Gastrocnemius medialis (tissue), 4 donors: ENCODE data around the gene HMX2. TPM values are rescaled to one million over a fixed set of nuclear protein-coding genes. Genes with fewer than 3 reads are reported as not detected.
A peak's percentile ranks its signal among the peaks of the same experiment; 100 is the strongest.

Experiments
- ATAC-seq, 2 donors: fragments of 150-250 bp; one replicate each; pipeline ENCODE4 v1.9.1; 2016
- DNase-seq, 2 donors: peaks; one replicate each; pipeline ENCODE4 v3.0.0-alpha.2; 2019
- H3K27ac ChIP-seq, 4 donors: fragments of 200-600 bp; sonication (generic); 1 replicate in 1 of 4; 2 replicates in 3 of 4; pipeline ENCODE4 v1.5.1; 2016 to 2018; ENCODE audit warnings: mild to moderate bottlenecking in 2 of 4, moderate library complexity in 1 of 4
- H3K27me3 ChIP-seq, 3 donors: fragments of 200-600 bp; sonication (generic) in 2 of 3; 1 replicate in 1 of 3; 2 replicates in 2 of 3; pipeline versions ENCODE4 v1.5.1 to v1.6.0; 2016 to 2019; ENCODE audit warnings: mild to moderate bottlenecking in 1 of 3, moderate library complexity in 1 of 3
- H3K36me3 ChIP-seq, 2 donors: fragments of 200-600 bp; sonication (generic) in 1 of 2; one replicate each; pipeline ENCODE4 v1.5.1; 2017 to 2018
- H3K4me1 ChIP-seq, 2 donors: fragments of 200-600 bp; sonication (generic) in 1 of 2; one replicate each; pipeline ENCODE4 v1.5.1; 2016 to 2017; ENCODE audit warnings: mild to moderate bottlenecking in 2 of 2
- H3K4me3 ChIP-seq, 4 donors: fragments of 200-600 bp; sonication (generic) in 3 of 4; 1 replicate in 1 of 4; 2 replicates in 3 of 4; pipeline ENCODE4 v1.5.1; 2016 to 2019; ENCODE audit warnings: mild to moderate bottlenecking in 2 of 4
- H3K9me3 ChIP-seq, 3 donors: fragments of 200-600 bp; sonication (generic) in 2 of 3; 1 replicate in 1 of 3; 2 replicates in 2 of 3; pipeline ENCODE4 v1.5.1; 2016 to 2019
- POLR2A ChIP-seq, 2 donors: fragments of 450-650 bp; IDR thresholded peaks; one replicate each; pipeline ENCODE4 v1.6.1; 2017; ENCODE audit warnings: antibody characterized with exemption in 2 of 2, mild to moderate bottlenecking in 2 of 2, moderate library complexity in 2 of 2
- in situ Hi-C, 4 donors: fragments of 200-750 bp; cut with MboI; loops; one replicate each; pipeline versions ENCODE4 v1.15.0 to v1.8.0; 2017; ENCODE audit warnings: low sequenced_read_pairs in 4 of 4
- intact Hi-C: fragments of 100-400 bp; cut with DNase I; formaldehyde crosslinking; loops from one replicate; pipeline ENCODE4 v1.15.1; 2023; ENCODE audit warnings: low total_unique reads
- total RNA-seq, 4 donors: library from RNA; depleted of rRNA; stranded (reverse); fragments of >200 nt; gene quantifications; one replicate each; pipeline versions ENCODE4 v1.1.0 to v1.2.3, GENCODE V29; 2016
- TF ChIP-seq, protein P1 (sequence below), 5 experiments: fragments of 450-650 bp in 3 of 5; fragments of 200-600 bp in 2 of 5; sonication (generic) in 2 of 5; IDR thresholded peaks in 4 of 5; conservative IDR thresholded peaks in 1 of 5; 1 replicate in 4 of 5; 2 replicates in 1 of 5; pipeline ENCODE4 v1.5.1; 2016 to 2019; ENCODE audit warnings: antibody characterized with exemption in 5 of 5, mild to moderate bottlenecking in 3 of 5, moderate library complexity in 3 of 5

Gene HMX2
- total RNA-seq, 4 donors from 2014 or later = not detected

GRCh38 chr10:123140983-123141390 lies 6.9 kb upstream of the HMX2 start:
- TF ChIP-seq POLR2A (IDR thresholded peaks at IDR 0.05) = no peak
- TF ChIP-seq, protein P1, sequence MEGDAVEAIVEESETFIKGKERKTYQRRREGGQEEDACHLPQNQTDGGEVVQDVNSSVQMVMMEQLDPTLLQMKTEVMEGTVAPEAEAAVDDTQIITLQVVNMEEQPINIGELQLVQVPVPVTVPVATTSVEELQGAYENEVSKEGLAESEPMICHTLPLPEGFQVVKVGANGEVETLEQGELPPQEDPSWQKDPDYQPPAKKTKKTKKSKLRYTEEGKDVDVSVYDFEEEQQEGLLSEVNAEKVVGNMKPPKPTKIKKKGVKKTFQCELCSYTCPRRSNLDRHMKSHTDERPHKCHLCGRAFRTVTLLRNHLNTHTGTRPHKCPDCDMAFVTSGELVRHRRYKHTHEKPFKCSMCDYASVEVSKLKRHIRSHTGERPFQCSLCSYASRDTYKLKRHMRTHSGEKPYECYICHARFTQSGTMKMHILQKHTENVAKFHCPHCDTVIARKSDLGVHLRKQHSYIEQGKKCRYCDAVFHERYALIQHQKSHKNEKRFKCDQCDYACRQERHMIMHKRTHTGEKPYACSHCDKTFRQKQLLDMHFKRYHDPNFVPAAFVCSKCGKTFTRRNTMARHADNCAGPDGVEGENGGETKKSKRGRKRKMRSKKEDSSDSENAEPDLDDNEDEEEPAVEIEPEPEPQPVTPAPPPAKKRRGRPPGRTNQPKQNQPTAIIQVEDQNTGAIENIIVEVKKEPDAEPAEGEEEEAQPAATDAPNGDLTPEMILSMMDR (IDR thresholded peaks at IDR 0.05 in 4 of 5, conservative IDR thresholded peaks at IDR 0.05 in 1 of 5) = no peak
- intact Hi-C loops = no loop called here
- DNase-seq = no peak
- ATAC-seq = no peak
- H3K27me3 ChIP-seq = peaks cover 98 to 100% (median 99%) of the 10 kb centered on the region in 3 donors
- no peak overlapping the region for H3K27ac ChIP-seq
- no peaks in the 10 kb centered on the region for H3K36me3 ChIP-seq
- H3K9me3 ChIP-seq = no peaks in the 10 kb centered on the region
- H3K4me3 ChIP-seq = no peak overlapping the region
- in situ Hi-C loops = no loop called here
- peaks cover 13 to 23% of the 10 kb centered on the region in 2 donors for H3K4me1 ChIP-seq

DNA sequence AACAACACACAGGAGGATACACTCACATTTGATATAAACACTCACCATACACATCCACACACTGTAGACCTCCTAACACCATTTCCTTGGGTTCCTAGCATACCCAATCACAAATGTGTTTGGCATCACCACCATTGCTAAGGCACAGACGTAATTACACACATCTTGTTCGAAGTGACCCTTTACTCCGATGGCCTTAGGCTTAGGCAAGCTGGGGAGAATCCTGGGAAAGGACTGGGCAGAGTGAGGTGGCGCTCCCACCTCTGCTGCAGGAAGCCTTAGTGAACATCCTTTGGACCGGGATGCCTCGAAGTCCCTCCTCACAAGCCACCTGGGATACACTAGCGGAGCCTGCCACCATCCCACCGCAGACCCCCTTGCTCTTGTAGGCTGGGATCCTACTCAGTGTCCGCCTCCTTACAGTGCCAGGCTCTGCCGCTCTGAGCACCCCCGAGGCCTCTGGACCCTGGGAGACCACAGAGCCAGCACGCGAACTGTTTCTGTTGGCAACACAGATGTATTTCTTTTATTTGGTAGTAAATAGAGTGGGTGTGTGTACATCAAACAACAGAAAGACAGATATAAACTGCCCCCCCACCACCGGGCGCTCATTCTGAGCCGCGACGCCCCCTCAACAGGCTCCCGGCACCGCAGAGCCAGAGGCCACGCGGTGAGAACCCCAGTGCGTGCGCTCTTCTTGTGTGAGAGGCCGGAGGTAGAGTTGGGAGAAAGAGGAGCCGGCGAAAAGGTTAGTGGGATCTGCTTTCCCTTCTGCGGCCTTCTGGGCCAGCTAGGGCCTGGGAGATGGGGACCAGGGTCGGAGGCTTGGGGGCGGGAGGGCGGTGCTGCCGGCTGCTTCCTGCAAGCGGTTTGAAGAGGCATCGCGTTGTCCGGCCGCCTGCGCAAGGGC lies 5.9 kb upstream of the HMX2 start:
- in situ Hi-C loops (no loop called here), intact Hi-C loops (no loop called here)
- Histone ChIP-seq H3K27me3 (peaks cover 98 to 100% (median 100%) of the 10 kb centered on the region in 3 donors), H3K4me1 (peaks cover 11 to 20% of the 10 kb centered on the region in 2 donors), H3K36me3 (no peaks in the 10 kb centered on the region), H3K27ac (no peak overlapping the region), H3K4me3 (peak overlapping the region in 1 of 4 donors; percentile 10), H3K9me3 (no peaks in the 10 kb centered on the region)
- no peak for TF ChIP-seq POLR2A (IDR thresholded peaks at IDR 0.05)
- TF ChIP-seq, protein P1 (IDR thresholded peaks at IDR 0.05 in 4 of 5, conservative IDR thresholded peaks at IDR 0.05 in 1 of 5) = no peak
- DNase-seq (no peak), ATAC-seq (no peak)

DNA sequence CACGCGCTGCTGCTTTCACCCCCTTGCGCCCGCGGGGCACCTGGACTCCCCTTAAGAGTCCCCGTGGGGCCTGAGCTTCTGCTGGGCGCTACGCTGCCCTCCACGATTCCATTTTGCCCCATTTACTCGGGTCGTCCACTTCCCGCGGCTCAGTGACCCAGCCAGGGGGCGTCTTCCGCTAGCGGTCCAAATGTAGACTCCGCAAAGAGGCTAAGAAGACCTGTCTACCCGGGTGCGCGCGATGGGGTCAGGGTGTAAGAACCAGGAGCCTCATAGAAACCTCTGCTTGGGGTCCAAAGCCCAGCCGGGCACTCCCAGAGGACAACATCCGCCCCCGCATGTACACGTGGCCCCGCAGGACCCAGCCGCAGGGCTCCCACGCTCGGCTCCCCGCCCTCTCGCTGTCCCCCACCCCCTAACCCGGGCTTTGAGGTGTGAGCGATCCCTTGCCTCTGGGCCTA lies 5.2 kb upstream of the HMX2 start:
- H3K4me1 ChIP-seq = peaks cover 7 to 16% of the 10 kb centered on the region in 2 donors
- no peak for ATAC-seq
- H3K4me3 ChIP-seq = peak overlapping the region in 1 of 4 donors; percentile 10
- in situ Hi-C loops = no loop called here
- intact Hi-C loops = no loop called here
- no peak for DNase-seq
- no peaks in the 10 kb centered on the region for H3K36me3 ChIP-seq
- TF ChIP-seq, protein P1 (IDR thresholded peaks at IDR 0.05 in 4 of 5, conservative IDR thresholded peaks at IDR 0.05 in 1 of 5) = no peak
- H3K27me3 ChIP-seq = peaks cover 98 to 100% (median 100%) of the 10 kb centered on the region in 3 donors
- no peak overlapping the region for H3K27ac ChIP-seq
- H3K9me3 ChIP-seq = no peaks in the 10 kb centered on the region

DNA sequence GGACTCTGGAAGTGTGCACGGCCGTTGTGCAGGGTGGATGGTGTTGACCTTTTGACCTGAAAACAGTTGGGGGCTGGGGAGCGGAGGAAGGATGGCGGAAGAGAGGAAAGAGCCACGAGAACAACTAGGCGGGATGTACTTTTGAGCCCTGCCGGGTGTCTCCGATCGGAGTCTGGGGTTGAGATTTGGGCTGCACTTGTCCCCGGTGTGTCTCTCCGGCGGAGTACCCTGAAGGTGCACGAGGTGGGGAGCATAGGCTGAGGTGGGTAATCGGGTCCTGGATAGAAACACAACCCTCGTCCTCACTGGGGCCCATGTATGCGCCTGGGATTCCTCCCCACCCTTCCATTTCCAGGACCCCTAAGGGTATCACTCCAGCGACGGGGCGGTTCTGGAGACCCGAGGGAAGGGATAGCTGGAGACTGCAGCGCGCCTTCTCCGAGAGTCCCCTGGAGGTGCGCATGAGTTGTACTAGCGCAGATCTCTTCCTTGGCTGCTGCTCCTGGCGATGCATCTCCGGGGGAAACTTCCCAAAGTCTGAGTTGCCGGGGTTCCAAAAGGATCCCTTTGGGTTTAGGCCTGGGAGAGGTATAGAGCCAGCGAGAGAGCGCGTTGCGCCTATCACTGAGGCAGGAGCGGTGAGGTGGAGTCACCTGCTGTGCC lies 4.6 kb upstream of the HMX2 start:
- ATAC-seq (no peak), DNase-seq (no peak)
- Histone ChIP-seq H3K27ac (no peak overlapping the region), H3K4me3 (no peak overlapping the region), H3K9me3 (no peaks in the 10 kb centered on the region), H3K27me3 (peaks cover 98 to 100% (median 100%) of the 10 kb centered on the region in 3 donors), H3K4me1 (peaks cover 5 to 21% of the 10 kb centered on the region in 2 donors), H3K36me3 (no peaks in the 10 kb centered on the region)
- intact Hi-C loops = no loop called here
- TF ChIP-seq POLR2A (IDR thresholded peaks at IDR 0.05) = no peak
- in situ Hi-C loops = no loop called here

DNA sequence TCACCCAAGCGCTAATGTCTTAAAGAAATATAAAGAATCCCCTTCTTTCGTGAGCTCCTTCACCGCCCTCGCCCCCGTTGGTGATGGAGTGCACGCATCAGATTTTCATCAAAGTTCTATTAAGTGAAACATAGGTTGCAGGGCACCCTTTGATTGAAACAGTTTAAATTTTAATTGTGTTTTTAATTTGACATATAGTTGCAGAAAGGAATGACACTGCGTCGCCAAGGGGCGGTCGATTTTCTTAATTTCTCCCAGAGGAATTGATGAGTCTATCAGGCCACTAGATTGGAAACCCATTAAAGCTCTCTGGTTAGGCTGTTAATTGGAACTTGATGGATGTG lies 4.1 kb upstream of the HMX2 start:
- peaks cover 5 to 21% of the 10 kb centered on the region in 2 donors for H3K4me1 ChIP-seq
- no peak for TF ChIP-seq POLR2A (IDR thresholded peaks at IDR 0.05)
- TF ChIP-seq, protein P1 (IDR thresholded peaks at IDR 0.05 in 4 of 5, conservative IDR thresholded peaks at IDR 0.05 in 1 of 5) = no peak
- no peak overlapping the region for H3K27ac ChIP-seq
- DNase-seq (no peak), ATAC-seq (no peak)
- in situ Hi-C loops (no loop called here), intact Hi-C loops (no loop called here)
- peaks cover 99 to 100% (median 100%) of the 10 kb centered on the region in 3 donors for H3K27me3 ChIP-seq
- no peaks in the 10 kb centered on the region for H3K36me3 ChIP-seq
- no peak overlapping the region for H3K4me3 ChIP-seq
- H3K9me3 ChIP-seq = no peaks in the 10 kb centered on the region
